Osteocyte (in vitro differentiated cells): ENCODE data around the gene CSPG4. TPM values are rescaled to one million over a fixed set of nuclear protein-coding genes. Genes with fewer than 3 reads are reported as not detected.
"Not testable (repeated sequence)": the region's sequence is repeated elsewhere in the genome, so short reads cannot be mapped to it uniquely, and the experiment has no call there.

ENCODE experiments used
- DNase-seq: peaks from one replicate; pipeline ENCODE4 v3.0.0; 2021; ENCODE audit warnings: mixed read lengths; ENCODE audit not compliant: unreplicated experiment; ENCODE audit errors: extremely low spot score
- H3K27ac Mint-ChIP-seq: one replicate; pipeline ENCODE4 v1.8.0; 2021; ENCODE audit warnings: mild to moderate bottlenecking, mixed read lengths; ENCODE audit not compliant: unreplicated experiment
- H3K27me3 Mint-ChIP-seq: one replicate; pipeline ENCODE4 v1.8.0; 2021; ENCODE audit warnings: mixed read lengths; ENCODE audit not compliant: unreplicated experiment
- H3K36me3 Mint-ChIP-seq: one replicate; pipeline ENCODE4 v1.8.0; 2021; ENCODE audit warnings: mixed read lengths; ENCODE audit not compliant: unreplicated experiment
- H3K4me1 Mint-ChIP-seq: one replicate; pipeline ENCODE4 v1.8.0; 2021; ENCODE audit warnings: mixed read lengths; ENCODE audit not compliant: unreplicated experiment
- H3K4me3 Mint-ChIP-seq: one replicate; pipeline ENCODE4 v1.8.0; 2021; ENCODE audit warnings: mild to moderate bottlenecking, moderate library complexity, mixed read lengths; ENCODE audit not compliant: unreplicated experiment
- H3K9me3 Mint-ChIP-seq: one replicate; pipeline ENCODE4 v1.8.0; 2021; ENCODE audit warnings: mixed read lengths; ENCODE audit not compliant: unreplicated experiment
- total RNA-seq: library from RNA; stranded (reverse); gene quantifications from 2 replicates; pipeline ENCODE4 v1.2.1, GENCODE V29; 2021
- TF ChIP-seq, protein P1 (sequence below): fragments of 200-600 bp; sonication (generic); IDR thresholded peaks from 2 replicates; pipeline ENCODE4 v1.5.0; 2021; ENCODE audit warnings: antibody characterized with exemption, mild to moderate bottlenecking, moderate library complexity

The CSPG4 gene
- total RNA-seq, 1 donor from 2014 or later: 43.3 TPM

DNA sequence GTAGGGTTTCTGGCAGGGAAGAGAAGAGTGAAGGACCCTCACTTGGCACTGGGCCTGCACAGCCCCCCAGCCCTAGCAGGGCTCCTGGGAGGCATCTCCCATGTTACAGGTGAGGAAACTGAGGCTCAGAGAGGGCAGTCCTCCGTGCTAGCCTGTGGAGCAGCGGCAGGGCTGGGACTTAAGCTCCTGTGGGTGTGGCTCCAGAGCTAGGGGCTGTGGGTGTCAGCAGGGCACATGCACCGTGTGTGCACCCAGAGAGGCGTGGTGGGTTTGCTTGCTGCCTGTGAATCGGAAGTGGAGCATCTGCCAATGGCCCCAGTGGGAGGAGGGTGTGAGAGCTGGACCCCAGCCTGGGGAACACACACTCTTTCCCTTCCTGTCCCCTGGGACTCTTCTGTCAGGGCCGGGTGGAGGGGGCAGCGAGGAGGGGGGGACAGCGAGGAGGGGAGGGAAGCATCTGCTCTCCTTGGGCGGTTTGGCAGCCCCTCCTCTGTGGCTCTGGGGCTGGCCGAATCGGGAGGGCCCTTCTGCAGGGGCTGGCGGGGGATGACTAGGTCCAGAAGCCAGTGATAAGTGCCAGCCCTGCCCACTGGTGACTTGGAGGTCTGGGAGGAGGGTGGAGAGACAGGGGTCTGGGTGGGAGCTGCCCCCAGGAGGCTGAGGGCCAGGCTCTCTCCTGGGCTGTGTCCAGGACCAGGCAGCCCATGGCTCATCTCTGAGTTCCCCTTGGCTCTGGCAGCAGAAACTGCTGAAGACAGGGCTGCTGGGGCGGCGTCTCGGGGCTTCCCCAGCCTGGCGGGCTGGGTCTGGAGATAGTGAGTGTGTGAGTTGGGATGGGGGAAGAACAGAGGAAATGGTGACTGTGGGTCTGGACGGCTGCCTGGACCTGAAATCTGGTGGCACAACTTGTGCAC lies 12.4 kb downstream of the CSPG4 start:
- not testable (repeated sequence) for H3K36me3 Mint-ChIP-seq, H3K4me3 Mint-ChIP-seq, H3K27me3 Mint-ChIP-seq, DNase-seq, H3K9me3 Mint-ChIP-seq
- Mint-ChIP-seq H3K27ac (peak overlapping the region; percentile 67), H3K4me1 (peaks cover 77% of the 10 kb centered on the region)

- not testable (repeated sequence) for H3K4me3 Mint-ChIP-seq, H3K27me3 Mint-ChIP-seq, H3K9me3 Mint-ChIP-seq, DNase-seq, H3K36me3 Mint-ChIP-seq
- Mint-ChIP-seq H3K27ac (peak overlapping the region; percentile 35), H3K4me1 (peaks cover 79% of the 10 kb centered on the region)
Measured at GRCh38 chr15:75699517-75699916, 13.1 kb downstream of the CSPG4 start.

- peak overlapping the region; percentile 33 for H3K27ac Mint-ChIP-seq
- not testable (repeated sequence) for H3K4me3 Mint-ChIP-seq, H3K9me3 Mint-ChIP-seq, DNase-seq, H3K27me3 Mint-ChIP-seq, H3K36me3 Mint-ChIP-seq
- peaks cover 86% of the 10 kb centered on the region for H3K4me1 Mint-ChIP-seq
Measured at GRCh38 chr15:75697974-75698747, 14.5 kb downstream of the CSPG4 start.

- Mint-ChIP-seq H3K36me3 (peaks cover under 1% of the 10 kb centered on the region), H3K4me3 (no peak overlapping the region), H3K27me3 (no peaks in the 10 kb centered on the region), H3K4me1 (peaks cover 87% of the 10 kb centered on the region), H3K27ac (peak overlapping the region; percentile 62), H3K9me3 (no peaks in the 10 kb centered on the region)
- no peak for DNase-seq
- TF ChIP-seq, protein P1, sequence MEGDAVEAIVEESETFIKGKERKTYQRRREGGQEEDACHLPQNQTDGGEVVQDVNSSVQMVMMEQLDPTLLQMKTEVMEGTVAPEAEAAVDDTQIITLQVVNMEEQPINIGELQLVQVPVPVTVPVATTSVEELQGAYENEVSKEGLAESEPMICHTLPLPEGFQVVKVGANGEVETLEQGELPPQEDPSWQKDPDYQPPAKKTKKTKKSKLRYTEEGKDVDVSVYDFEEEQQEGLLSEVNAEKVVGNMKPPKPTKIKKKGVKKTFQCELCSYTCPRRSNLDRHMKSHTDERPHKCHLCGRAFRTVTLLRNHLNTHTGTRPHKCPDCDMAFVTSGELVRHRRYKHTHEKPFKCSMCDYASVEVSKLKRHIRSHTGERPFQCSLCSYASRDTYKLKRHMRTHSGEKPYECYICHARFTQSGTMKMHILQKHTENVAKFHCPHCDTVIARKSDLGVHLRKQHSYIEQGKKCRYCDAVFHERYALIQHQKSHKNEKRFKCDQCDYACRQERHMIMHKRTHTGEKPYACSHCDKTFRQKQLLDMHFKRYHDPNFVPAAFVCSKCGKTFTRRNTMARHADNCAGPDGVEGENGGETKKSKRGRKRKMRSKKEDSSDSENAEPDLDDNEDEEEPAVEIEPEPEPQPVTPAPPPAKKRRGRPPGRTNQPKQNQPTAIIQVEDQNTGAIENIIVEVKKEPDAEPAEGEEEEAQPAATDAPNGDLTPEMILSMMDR: no peak
Measured at GRCh38 chr15:75697523-75697922, 15.1 kb downstream of the CSPG4 start.

DNA sequence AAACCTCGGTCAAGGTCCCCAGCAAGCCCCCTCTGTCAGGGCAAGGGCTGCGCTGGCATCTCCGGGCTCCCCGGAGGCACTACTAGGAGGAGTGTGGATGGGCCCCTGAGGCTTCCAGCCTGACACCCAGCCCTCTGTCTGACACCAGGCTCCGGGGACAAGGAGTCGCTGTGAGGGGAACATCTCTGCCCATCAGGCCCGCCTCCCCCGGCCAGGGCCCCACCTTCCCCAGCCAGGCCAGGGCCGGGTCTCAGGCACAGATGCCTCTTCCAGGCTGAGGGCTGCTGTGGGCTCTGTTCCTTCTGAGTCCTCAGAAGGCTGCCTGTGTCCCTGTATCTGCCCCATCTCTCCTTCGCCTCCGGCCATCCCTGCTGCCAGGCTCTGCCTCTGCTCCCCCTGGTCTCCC lies 15.8 kb downstream of the CSPG4 start:
- Mint-ChIP-seq H3K4me1 (peaks cover 84% of the 10 kb centered on the region), H3K27ac (peak overlapping the region; percentile 62), H3K27me3 (no peaks in the 10 kb centered on the region), H3K36me3 (peaks cover 4% of the 10 kb centered on the region), H3K9me3 (no peaks in the 10 kb centered on the region), H3K4me3 (no peak overlapping the region)
- no peak for DNase-seq
- TF ChIP-seq, protein P1: no peak

DNA sequence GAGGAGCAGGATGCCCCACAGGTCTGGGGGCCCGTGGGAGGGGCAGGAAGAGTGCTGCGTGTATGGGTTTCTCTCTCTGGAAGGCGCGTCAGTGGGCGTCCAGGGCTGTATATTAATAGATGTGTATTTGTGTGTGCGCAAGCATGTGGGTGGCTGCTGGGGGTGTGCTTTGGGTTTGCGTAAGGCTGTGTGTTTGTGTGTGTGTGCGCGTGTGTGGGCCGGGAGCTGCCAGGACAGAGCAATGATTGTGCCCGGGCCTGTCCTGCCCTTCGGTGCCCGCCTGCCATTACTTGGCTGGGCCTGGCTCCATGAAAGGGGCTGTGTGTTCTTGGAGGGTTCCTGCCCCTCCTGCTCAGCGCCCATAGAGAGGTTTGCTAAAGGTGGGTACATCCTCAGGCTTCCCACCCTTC lies 16.3 kb downstream of the CSPG4 start:
- Mint-ChIP-seq H3K27me3 (no peaks in the 10 kb centered on the region), H3K36me3 (peaks cover 4% of the 10 kb centered on the region), H3K9me3 (no peaks in the 10 kb centered on the region), H3K4me1 (peaks cover 79% of the 10 kb centered on the region), H3K4me3 (no peak overlapping the region), H3K27ac (peak overlapping the region; percentile 67)
- TF ChIP-seq, protein P1: no peak
- no peak for DNase-seq
